KOPT-K1 (cell line): Measurements from ENCODE around the gene ANKS6.

Source experiments
- H3K27ac ChIP-seq: fragments of 200-600 bp; sonication (generic); 2 replicates; pipeline ENCODE4 v1.5.1; 2016; ENCODE audit warnings: antibody characterized with exemption, mild to moderate bottlenecking, low read depth, low read length; ENCODE audit not compliant: poor library complexity, severe bottlenecking
- H3K36me3 ChIP-seq: fragments of 200-600 bp; sonication (generic); 2 replicates; pipeline ENCODE4 v1.5.1; 2017; ENCODE audit warnings: antibody characterized with exemption, mild to moderate bottlenecking, low read length, moderate library complexity; ENCODE audit not compliant: insufficient read depth
- H3K9me3 ChIP-seq: fragments of 200-600 bp; sonication (generic); 2 replicates; pipeline ENCODE4 v1.5.1; 2017; ENCODE audit warnings: antibody characterized with exemption, low read length, mild to moderate bottlenecking; ENCODE audit not compliant: insufficient read depth, poor library complexity, severe bottlenecking

ANKS6 gene

DNA sequence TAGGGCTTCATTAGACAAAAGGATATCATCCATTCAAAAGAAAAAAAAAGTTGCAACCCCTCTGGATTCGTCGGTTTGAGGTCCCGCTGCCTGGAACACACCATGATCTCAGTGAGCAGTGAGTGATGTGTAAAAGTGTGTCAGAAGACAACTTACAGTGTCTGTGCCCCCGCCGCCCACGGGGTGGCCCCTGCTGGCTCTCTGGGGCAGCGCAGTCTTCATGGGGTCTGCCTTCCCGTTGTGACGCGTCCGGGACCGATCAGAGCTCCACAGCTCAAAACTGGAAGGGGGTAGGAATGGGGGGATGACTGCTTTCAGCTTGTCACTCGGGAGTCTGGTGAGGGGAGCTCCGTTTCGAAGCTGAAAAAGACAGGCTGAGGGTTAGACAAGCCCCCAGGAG lies 22.6 kb downstream of the ANKS6 start:
- Histone ChIP-seq H3K27ac (no peak overlapping the region), H3K9me3 (no peaks in the 10 kb centered on the region), H3K36me3 (no peaks in the 10 kb centered on the region)

- no peak overlapping the region for H3K27ac ChIP-seq
- H3K9me3 ChIP-seq = no peaks in the 10 kb centered on the region
- no peaks in the 10 kb centered on the region for H3K36me3 ChIP-seq
These were observed 23.8 kb downstream of the ANKS6 start for GRCh38 chr9:98772364-98773155.

GRCh38 chr9:98771209-98771874 lies 25.0 kb downstream of the ANKS6 start:
- H3K27ac ChIP-seq = no peak overlapping the region
- no peaks in the 10 kb centered on the region for H3K36me3 ChIP-seq
- H3K9me3 ChIP-seq = no peaks in the 10 kb centered on the region

DNA sequence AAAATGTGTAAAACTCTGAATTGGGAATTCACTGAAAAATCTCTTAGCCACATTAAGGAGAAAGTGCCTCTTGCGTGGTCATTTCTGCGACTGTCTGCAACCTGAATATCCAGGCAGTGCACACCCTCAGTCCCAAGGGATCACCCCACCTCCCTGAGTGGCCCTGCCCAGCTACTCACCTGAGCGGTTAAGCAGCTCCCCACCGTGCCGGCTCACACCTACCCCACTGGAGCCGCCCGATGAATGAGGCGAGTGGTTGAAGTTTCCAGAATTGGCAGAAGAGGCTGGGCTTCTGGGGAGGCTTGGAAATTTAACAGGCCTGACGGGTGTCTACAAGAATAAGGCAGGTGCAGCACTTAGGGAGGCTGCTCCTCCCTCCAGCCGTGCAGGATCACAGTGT lies 25.6 kb downstream of the ANKS6 start:
- Histone ChIP-seq H3K27ac (no peak overlapping the region), H3K9me3 (no peaks in the 10 kb centered on the region), H3K36me3 (no peaks in the 10 kb centered on the region)

- H3K27ac ChIP-seq = no peak overlapping the region
- H3K36me3 ChIP-seq = no peaks in the 10 kb centered on the region
- no peaks in the 10 kb centered on the region for H3K9me3 ChIP-seq
These were observed 28.0 kb downstream of the ANKS6 start for GRCh38 chr9:98768344-98768743.

GRCh38 chr9:98767915-98768314 lies 28.4 kb downstream of the ANKS6 start:
- H3K27ac ChIP-seq = no peak overlapping the region
- no peaks in the 10 kb centered on the region for H3K9me3 ChIP-seq
- no peaks in the 10 kb centered on the region for H3K36me3 ChIP-seq

DNA sequence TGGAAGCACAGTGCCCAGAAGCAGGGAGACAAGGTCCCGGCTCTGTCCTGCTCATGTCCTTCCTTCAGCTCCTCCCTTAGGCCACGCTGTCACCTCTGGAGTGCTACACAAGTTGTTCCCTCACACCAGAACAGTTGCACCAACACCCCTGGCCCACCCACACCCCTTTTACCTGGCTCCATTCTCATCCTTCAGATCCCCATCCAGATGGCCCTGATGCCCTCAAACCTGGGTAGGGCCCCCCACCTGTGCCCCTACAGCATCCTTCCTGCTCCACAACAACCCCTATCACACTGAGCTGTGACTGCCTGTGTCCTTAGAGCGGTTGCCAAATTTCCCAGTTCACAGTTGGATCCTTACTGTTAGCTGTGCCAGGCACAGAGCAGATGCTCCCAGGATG lies 29.2 kb downstream of the ANKS6 start:
- Histone ChIP-seq H3K9me3 (no peaks in the 10 kb centered on the region), H3K36me3 (no peaks in the 10 kb centered on the region), H3K27ac (no peak overlapping the region)

DNA sequence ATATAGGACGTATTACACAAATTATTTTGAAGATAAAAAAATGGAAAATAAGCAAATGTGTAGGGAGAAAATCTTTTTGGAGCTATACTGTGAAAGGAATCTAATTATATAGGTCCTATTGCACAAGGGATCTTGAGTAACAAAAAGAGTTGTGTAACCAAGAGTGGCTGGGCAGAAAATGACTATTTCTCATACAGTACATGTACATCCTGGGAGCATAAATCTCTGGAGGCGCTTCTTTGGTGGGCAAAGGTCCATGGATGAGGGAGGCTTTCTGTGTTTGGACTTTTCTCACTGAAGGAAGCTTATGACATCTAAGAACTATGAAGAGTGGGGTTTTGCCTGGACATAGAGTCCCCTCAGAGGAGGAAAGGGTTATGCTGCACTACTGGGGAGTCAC lies 29.8 kb downstream of the ANKS6 start:
- no peaks in the 10 kb centered on the region for H3K9me3 ChIP-seq
- no peaks in the 10 kb centered on the region for H3K36me3 ChIP-seq
- H3K27ac ChIP-seq = no peak overlapping the region

DNA sequence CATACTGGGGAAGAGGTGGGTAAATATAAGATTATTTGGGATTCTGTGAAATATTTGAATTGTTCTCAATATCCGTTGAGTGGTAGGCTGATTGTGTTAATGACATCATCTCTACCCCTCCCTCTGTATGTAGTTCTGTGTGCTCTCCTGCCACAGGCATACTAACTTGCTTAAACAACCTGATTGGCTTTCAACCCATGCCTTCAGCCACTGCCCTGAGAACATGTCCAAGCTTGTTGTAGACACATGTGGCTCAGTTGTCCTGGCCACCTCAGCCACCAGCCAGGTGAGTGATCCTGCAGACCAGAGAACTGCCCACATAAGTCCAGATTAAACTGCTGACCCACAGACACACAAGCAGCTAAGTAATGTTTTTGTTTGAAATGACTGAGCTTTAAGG lies 31.1 kb downstream of the ANKS6 start:
- H3K27ac ChIP-seq = no peak overlapping the region
- no peaks in the 10 kb centered on the region for H3K9me3 ChIP-seq
- H3K36me3 ChIP-seq = no peaks in the 10 kb centered on the region

DNA sequence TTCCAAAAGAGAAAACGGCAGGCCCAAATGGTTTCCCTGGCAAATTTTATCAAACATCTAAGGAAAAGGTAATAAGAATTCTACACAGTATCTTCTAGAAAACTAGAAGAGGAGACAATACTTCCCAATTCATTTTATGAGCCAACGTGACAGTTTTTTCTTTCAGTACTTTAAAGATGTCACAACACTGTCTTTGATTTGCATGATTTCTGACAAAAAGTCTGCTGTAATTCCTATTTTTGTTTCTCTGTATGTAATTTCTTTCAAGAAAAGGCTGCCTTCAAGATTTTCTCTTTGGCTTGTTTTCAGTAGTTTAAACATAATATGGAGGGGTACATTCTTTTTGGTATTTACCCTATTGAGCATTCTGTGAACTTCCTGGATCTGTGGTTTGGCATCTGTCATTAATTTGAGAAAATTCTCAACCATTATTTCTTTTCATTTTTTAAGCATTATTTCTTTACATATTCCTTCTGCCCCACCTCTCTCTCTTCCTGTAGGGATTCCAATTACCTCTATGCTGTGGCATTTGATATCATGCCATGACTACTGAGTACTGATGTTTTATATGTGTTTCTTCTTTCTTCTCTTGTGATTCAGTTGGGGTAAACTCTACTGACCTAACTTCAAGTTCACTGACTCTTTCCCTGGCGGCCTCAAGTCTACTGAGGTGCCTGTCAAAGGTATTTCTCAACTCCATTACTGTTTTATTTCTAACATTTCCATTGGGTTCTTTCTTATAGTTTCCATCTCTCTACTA lies 32.2 kb downstream of the ANKS6 start:
- H3K36me3 ChIP-seq = no peaks in the 10 kb centered on the region
- H3K9me3 ChIP-seq = peaks cover 1% of the 10 kb centered on the region
- no peak overlapping the region for H3K27ac ChIP-seq

- Histone ChIP-seq H3K27ac (no peak overlapping the region), H3K9me3 (peaks cover 15% of the 10 kb centered on the region), H3K36me3 (no peaks in the 10 kb centered on the region)
These were observed 36.1 kb downstream of the ANKS6 start for GRCh38 chr9:98760231-98760630.

GRCh38 chr9:98755006-98755618 lies 41.2 kb downstream of the ANKS6 start:
- H3K27ac ChIP-seq = no peak overlapping the region
- no peaks in the 10 kb centered on the region for H3K36me3 ChIP-seq
- peaks cover 15% of the 10 kb centered on the region for H3K9me3 ChIP-seq

GRCh38 chr9:98751210-98751609 lies 45.1 kb downstream of the ANKS6 start:
- no peak overlapping the region for H3K27ac ChIP-seq
- H3K36me3 ChIP-seq = no peaks in the 10 kb centered on the region
- no peaks in the 10 kb centered on the region for H3K9me3 ChIP-seq

- Histone ChIP-seq H3K36me3 (no peaks in the 10 kb centered on the region), H3K9me3 (no peaks in the 10 kb centered on the region), H3K27ac (no peak overlapping the region)
These were observed 45.8 kb downstream of the ANKS6 start for GRCh38 chr9:98750364-98751060.

DNA sequence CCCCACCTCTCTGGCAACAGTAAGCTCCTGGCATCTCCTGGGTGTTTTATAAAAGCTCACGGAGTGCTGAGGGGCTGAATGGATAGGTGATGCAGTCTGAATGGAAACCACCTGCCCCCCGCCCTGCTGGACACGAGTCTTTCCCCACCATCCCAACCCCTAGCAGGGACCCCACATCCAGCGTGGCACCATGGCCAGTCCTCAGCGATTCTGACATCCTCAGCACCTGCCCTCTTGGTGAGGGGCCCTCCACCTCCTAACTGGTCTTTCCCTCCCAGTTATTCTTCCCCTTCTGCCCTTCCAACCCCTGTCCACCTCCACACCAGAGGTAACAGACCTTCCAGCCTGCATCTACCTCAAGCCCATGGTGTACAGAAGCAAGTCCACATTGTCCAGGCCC lies 48.9 kb downstream of the ANKS6 start:
- H3K9me3 ChIP-seq = no peaks in the 10 kb centered on the region
- no peak overlapping the region for H3K27ac ChIP-seq
- H3K36me3 ChIP-seq = no peaks in the 10 kb centered on the region
